Stomach (tissue), 9 donors: Measurements from ENCODE around the gene CEBPE. TPM values are rescaled to one million over a fixed set of nuclear protein-coding genes. Genes with fewer than 3 reads are reported as not detected.

Experiments used
- DNase-seq, 2 donors: peaks; one replicate each; pipeline versions ENCODE4 v3.0.0 to v3.0.0-alpha.2; 2013 to 2019
- H3K27ac ChIP-seq, 5 donors: fragments of 200-600 bp in 4 of 5; sonication (generic) in 4 of 5; one replicate each; pipeline ENCODE4 v1.5.1; 2013 to 2019; ENCODE audit warnings: mild to moderate bottlenecking in 1 of 5, moderate library complexity in 1 of 5
- H3K27me3 ChIP-seq, 3 donors: fragments of 200-600 bp; sonication (generic); one replicate each; pipeline ENCODE4 v1.5.1; 2017 to 2019; ENCODE audit warnings: mixed run types in 1 of 3
- H3K36me3 ChIP-seq, 4 donors: fragments of 200-600 bp; sonication (generic); 1 replicate in 3 of 4; 2 replicates in 1 of 4; pipeline ENCODE4 v1.5.1; 2016 to 2019
- H3K4me1 ChIP-seq, 4 donors: fragments of 200-600 bp; sonication (generic); one replicate each; pipeline ENCODE4 v1.5.1; 2016 to 2019
- H3K4me3 ChIP-seq, 4 donors: fragments of 200-600 bp; sonication (generic) in 3 of 4; one replicate each; pipeline ENCODE4 v1.5.1; 2016 to 2019; ENCODE audit warnings: mild to moderate bottlenecking in 1 of 4
- H3K9me3 ChIP-seq, 4 donors: fragments of 200-600 bp; sonication (generic); one replicate each; pipeline ENCODE4 v1.5.1; 2016 to 2019
- CTCF ChIP-seq, 7 experiments: fragments of 450-650 bp in 4 of 7; fragments of 200-600 bp in 3 of 7; sonication (generic) in 3 of 7; IDR thresholded peaks; one replicate each; pipeline ENCODE4 v1.5.1; 2016 to 2019; ENCODE audit warnings: antibody characterized with exemption in 7 of 7, control low read depth in 2 of 7, mild to moderate bottlenecking in 1 of 7
- EP300 ChIP-seq: sonication (generic); formaldehyde crosslinking; IDR thresholded peaks from one replicate; pipeline ENCODE4 v1.6.1; 2017; ENCODE audit warnings: antibody characterized with exemption
- POLR2A ChIP-seq, 4 donors: fragments of 450-650 bp; IDR thresholded peaks; one replicate each; pipeline ENCODE4 v1.6.1; 2016; ENCODE audit warnings: antibody characterized with exemption in 4 of 4, control low read depth in 2 of 4, mild to moderate bottlenecking in 1 of 4, moderate library complexity in 1 of 4
- POLR2AphosphoS5 ChIP-seq, 3 donors: sonication (generic); formaldehyde crosslinking; IDR thresholded peaks; one replicate each; pipeline ENCODE4 v1.6.1; 2016; ENCODE audit warnings: antibody characterized with exemption in 3 of 3
- WGBS, 5 donors: extraction: QIAGEN DNeasy Blood & Tissue Kit in 3 of 5; methylation state at CpG; one replicate each; pipeline versions ENCODE4 v1.1.5 to v1.1.7; 2013 to 2018; 5-methylcytosine and 5-hydroxymethylcytosine counted together
- intact Hi-C: fragments of 100-400 bp; cut with DNase I; formaldehyde crosslinking; loops from one replicate; pipeline ENCODE4 v1.15.1; 2023; ENCODE audit warnings: low total_unique reads
- polyA plus RNA-seq, 3 donors: library from polyadenylated mRNA; stranded (reverse); fragments of 200-250 nt; gene quantifications; one replicate each; pipeline ENCODE4 v1.2.3, GENCODE V29; 2013
- total RNA-seq, 5 donors: library from RNA; depleted of rRNA; stranded (reverse); fragments of >200 nt; gene quantifications; one replicate each; pipeline versions ENCODE4 v1.1.0 to v1.2.3, GENCODE V29; 2014 to 2016
- donor health status: healthy with polysubstance abuse.
- donor health status: Bipolar disorder and iron deficiency.
- donor health status: healthy.

Gene CEBPE
- total and polyA plus RNA-seq, 8 donors: 0.37 TPM; not detected in 7

- Histone ChIP-seq H3K9me3 (no peaks in the 10 kb centered on the region), H3K27me3 (no peaks in the 10 kb centered on the region), H3K4me1 (peaks cover 21 to 66% (median 52%) of the 10 kb centered on the region in 4 donors), H3K4me3 (peak overlapping the region; percentile 66 to 96 (median 76)), H3K27ac (peak overlapping the region; percentile 95 to 100 (median 99)), H3K36me3 (peaks cover 25 to 59% (median 59%) of the 10 kb centered on the region in 4 donors)
- TF ChIP-seq POLR2AphosphoS5 (IDR thresholded peaks at IDR 0.05) (no peak), EP300 (no peak), POLR2A (IDR thresholded peaks at IDR 0.05) (no peak), CTCF (IDR thresholded peaks at IDR 0.05) (no peak)
- no peak for DNase-seq
- intact Hi-C loops: no loop called here
- WGBS, 5 donors: 0 to 1% (median 0%) methylated on average over 14 of the region's 14 CpGs
Measured at GRCh38 chr14:23093991-23094665, 24.9 kb downstream of the CEBPE start.

DNA sequence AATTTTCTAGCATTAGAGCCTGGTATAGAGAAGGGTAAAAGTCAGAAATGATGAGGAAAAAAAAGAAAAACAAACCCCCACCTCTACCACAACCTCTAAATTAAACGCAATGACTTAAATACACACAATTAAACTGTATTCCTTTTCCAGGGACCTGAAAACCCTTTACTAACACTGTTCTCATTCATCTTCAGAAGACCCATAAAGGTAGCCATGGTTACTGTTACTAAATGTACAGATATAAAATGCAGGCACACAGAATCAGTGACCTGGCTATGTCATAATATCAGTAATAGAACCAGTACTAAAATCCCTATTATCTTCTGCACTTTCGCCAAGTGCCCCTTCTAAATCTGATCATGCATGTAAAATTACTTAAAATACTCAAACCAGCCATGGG is 25.5 kb downstream of the CEBPE start:
- TF ChIP-seq POLR2A (IDR thresholded peaks at IDR 0.05) (no peak), POLR2AphosphoS5 (IDR thresholded peaks at IDR 0.05) (no peak), EP300 (no peak)
- intact Hi-C loops: no loop called here
- peak overlapping the region; percentile 66 to 96 (median 76) for H3K4me3 ChIP-seq
- no peak for DNase-seq
- 56 to 71% (median 60%) methylated on average over 2 of the region's 2 CpGs for WGBS, 5 donors
- no peaks in the 10 kb centered on the region for H3K27me3 ChIP-seq
- peaks cover 19 to 60% (median 47%) of the 10 kb centered on the region in 4 donors for H3K4me1 ChIP-seq
- peak overlapping the region in 3 of 5 donors; percentile 95 to 100 (median 99) for H3K27ac ChIP-seq
- H3K9me3 ChIP-seq: no peaks in the 10 kb centered on the region
- H3K36me3 ChIP-seq: peaks cover 30 to 59% (median 59%) of the 10 kb centered on the region in 4 donors

- Histone ChIP-seq H3K4me1 (peaks cover 19 to 56% (median 44%) of the 10 kb centered on the region in 4 donors), H3K9me3 (no peaks in the 10 kb centered on the region), H3K4me3 (peak overlapping the region in 3 of 4 donors; percentile 66 to 84 (median 67)), H3K27me3 (no peaks in the 10 kb centered on the region), H3K36me3 (peaks cover 33 to 59% (median 59%) of the 10 kb centered on the region in 4 donors), H3K27ac (no peak overlapping the region)
- WGBS, 5 donors: 49 to 80% (median 63%) methylated on average over 2 of the region's 2 CpGs
- TF ChIP-seq POLR2AphosphoS5 (IDR thresholded peaks at IDR 0.05) (no peak), CTCF (IDR thresholded peaks at IDR 0.05) (no peak), EP300 (no peak), POLR2A (IDR thresholded peaks at IDR 0.05) (no peak)
- DNase-seq: no peak
- intact Hi-C loops: no loop called here
Measured at GRCh38 chr14:23093104-23093503, 26.0 kb downstream of the CEBPE start.

DNA sequence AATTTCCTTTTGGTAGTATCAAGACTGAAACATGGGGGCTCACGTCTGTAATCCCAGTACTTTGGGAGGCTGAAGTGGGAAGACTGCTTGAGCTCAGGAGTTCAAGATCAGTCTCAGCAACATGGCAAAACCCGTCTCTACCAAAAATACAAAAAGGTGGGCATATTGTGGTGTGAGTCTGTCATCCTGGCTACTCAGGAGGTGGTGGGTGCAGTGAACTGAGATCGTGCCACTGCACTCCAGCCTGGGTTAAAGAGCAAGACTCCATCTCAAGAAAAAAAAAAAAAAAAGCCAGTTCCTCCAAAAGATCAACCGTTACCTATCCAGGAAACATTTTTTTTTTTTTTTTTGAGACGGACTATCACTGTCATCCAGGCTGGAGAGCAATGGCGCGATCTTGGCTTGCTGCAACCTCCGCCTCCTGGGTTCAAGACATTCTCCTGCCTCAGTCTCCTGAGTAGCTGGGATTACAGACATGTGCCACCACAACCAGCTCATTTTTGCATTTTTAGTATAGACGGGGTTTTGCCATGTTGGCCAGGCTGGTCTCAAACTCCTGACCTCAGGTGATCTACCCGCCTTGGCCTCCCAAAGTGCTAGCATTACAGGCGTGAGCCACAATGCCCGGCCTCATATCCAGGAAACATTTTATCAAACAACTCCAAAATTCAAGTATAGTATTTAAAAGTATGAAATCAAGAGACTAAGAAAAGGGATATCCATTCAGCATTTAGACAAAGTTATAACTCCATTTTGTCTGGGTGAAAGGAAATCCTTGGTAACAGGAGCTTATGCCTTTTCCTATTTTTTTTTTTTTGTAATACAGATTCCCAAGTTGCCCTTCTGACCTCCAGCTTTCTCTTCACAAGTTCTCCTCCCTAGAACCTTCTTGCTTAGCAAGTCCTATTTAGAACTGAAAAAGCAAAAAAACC is 27.5 kb downstream of the CEBPE start:
- DNase-seq: no peak
- Histone ChIP-seq H3K4me1 (peaks cover 10 to 54% (median 36%) of the 10 kb centered on the region in 4 donors), H3K27ac (no peak overlapping the region), H3K9me3 (no peaks in the 10 kb centered on the region), H3K36me3 (peaks cover 39 to 67% (median 67%) of the 10 kb centered on the region in 4 donors), H3K27me3 (no peaks in the 10 kb centered on the region), H3K4me3 (no peak overlapping the region)
- intact Hi-C loops: no loop called here
- TF ChIP-seq EP300 (no peak), POLR2A (IDR thresholded peaks at IDR 0.05) (no peak), CTCF (IDR thresholded peaks at IDR 0.05) (no peak)
- 78 to 88% (median 82%) methylated on average over 12 of the region's 12 CpGs for WGBS, 5 donors
